Peyer's patch (tissue), 4 donors: ENCODE results near the gene CHRM1. TPM values are rescaled to one million over a fixed set of nuclear protein-coding genes. Genes with fewer than 3 reads are reported as not detected.

Experiments
- DNase-seq, 3 donors: peaks; one replicate each; pipeline ENCODE4 v3.0.0-alpha.2; 2017 to 2019
- H3K27ac ChIP-seq, 4 donors: fragments of 200-600 bp; sonication (generic); one replicate each; pipeline ENCODE4 v1.5.1; 2016 to 2019
- H3K27me3 ChIP-seq, 2 donors: fragments of 200-600 bp; sonication (generic); one replicate each; pipeline ENCODE4 v1.5.1; 2019
- H3K36me3 ChIP-seq, 3 donors: fragments of 200-600 bp; sonication (generic); one replicate each; pipeline ENCODE4 v1.5.1; 2016 to 2019
- H3K4me1 ChIP-seq, 4 donors: fragments of 200-600 bp; sonication (generic); one replicate each; pipeline ENCODE4 v1.5.1; 2016 to 2019
- H3K4me3 ChIP-seq, 4 donors: fragments of 200-600 bp; sonication (generic); 1 replicate in 3 of 4; 2 replicates in 1 of 4; pipeline ENCODE4 v1.5.1; 2016 to 2019; ENCODE audit warnings: mild to moderate bottlenecking in 1 of 4
- H3K9me3 ChIP-seq, 4 donors: fragments of 200-600 bp; sonication (generic); one replicate each; pipeline ENCODE4 v1.5.1; 2016 to 2019; ENCODE audit warnings: mild to moderate bottlenecking in 1 of 4
- POLR2A ChIP-seq, 2 donors: fragments of 450-650 bp; IDR thresholded peaks; one replicate each; pipeline ENCODE4 v1.5.1; 2017; ENCODE audit warnings: antibody characterized with exemption in 2 of 2, mild to moderate bottlenecking in 2 of 2, moderate library complexity in 2 of 2
- total RNA-seq, 4 donors: library from RNA; depleted of rRNA; stranded (reverse); fragments of >200 nt; gene quantifications; one replicate each; pipeline ENCODE4 v1.1.0, GENCODE V29; 2016
- TF ChIP-seq, protein P1 (sequence below), 6 experiments: fragments of 450-650 bp in 4 of 6; fragments of 200-600 bp in 2 of 6; sonication (generic) in 1 of 6; IDR thresholded peaks; one replicate each; pipeline ENCODE4 v1.5.1; 2017 to 2019; ENCODE audit warnings: antibody characterized with exemption in 6 of 6, mild to moderate bottlenecking in 3 of 6, moderate library complexity in 1 of 6

The CHRM1 gene
- total RNA-seq, 4 donors from 2014 or later: 0.54 to 0.76 TPM; not detected in 2

DNA sequence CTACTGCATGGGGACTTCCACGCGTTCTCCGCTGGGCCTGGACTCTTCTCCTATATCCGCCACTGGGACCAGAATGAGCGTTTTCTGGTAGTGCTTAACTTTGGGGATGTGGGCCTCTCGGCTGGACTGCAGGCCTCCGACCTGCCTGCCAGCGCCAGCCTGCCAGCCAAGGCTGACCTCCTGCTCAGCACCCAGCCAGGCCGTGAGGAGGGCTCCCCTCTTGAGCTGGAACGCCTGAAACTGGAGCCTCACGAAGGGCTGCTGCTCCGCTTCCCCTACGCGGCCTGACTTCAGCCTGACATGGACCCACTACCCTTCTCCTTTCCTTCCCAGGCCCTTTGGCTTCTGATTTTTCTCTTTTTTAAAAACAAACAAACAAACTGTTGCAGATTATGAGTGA lies 32.8 kb downstream of the CHRM1 start:
- peaks cover 0 to 60% (median 3%) of the 10 kb centered on the region in 3 donors for H3K36me3 ChIP-seq
- H3K9me3 ChIP-seq: no peaks in the 10 kb centered on the region
- peaks cover 0 to 64% (median 2%) of the 10 kb centered on the region in 4 donors for H3K4me1 ChIP-seq
- DNase-seq: no peak
- H3K27ac ChIP-seq: peak overlapping the region in 2 of 4 donors; percentile 44 to 79
- H3K27me3 ChIP-seq: no peaks in the 10 kb centered on the region
- H3K4me3 ChIP-seq: no peak overlapping the region
- TF ChIP-seq, protein P1, sequence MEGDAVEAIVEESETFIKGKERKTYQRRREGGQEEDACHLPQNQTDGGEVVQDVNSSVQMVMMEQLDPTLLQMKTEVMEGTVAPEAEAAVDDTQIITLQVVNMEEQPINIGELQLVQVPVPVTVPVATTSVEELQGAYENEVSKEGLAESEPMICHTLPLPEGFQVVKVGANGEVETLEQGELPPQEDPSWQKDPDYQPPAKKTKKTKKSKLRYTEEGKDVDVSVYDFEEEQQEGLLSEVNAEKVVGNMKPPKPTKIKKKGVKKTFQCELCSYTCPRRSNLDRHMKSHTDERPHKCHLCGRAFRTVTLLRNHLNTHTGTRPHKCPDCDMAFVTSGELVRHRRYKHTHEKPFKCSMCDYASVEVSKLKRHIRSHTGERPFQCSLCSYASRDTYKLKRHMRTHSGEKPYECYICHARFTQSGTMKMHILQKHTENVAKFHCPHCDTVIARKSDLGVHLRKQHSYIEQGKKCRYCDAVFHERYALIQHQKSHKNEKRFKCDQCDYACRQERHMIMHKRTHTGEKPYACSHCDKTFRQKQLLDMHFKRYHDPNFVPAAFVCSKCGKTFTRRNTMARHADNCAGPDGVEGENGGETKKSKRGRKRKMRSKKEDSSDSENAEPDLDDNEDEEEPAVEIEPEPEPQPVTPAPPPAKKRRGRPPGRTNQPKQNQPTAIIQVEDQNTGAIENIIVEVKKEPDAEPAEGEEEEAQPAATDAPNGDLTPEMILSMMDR (IDR thresholded peaks at IDR 0.05): no peak
- no peak for TF ChIP-seq POLR2A (IDR thresholded peaks at IDR 0.05)

- peaks cover 0 to 69% (median 3%) of the 10 kb centered on the region in 3 donors for H3K36me3 ChIP-seq
- no peaks in the 10 kb centered on the region for H3K27me3 ChIP-seq
- no peak for DNase-seq
- H3K4me3 ChIP-seq: no peak overlapping the region
- H3K27ac ChIP-seq: no peak overlapping the region
- TF ChIP-seq, protein P1 (IDR thresholded peaks at IDR 0.05): no peak
- no peak for TF ChIP-seq POLR2A (IDR thresholded peaks at IDR 0.05)
- H3K4me1 ChIP-seq: peaks cover 4 to 64% (median 11%) of the 10 kb centered on the region in 4 donors
- no peaks in the 10 kb centered on the region for H3K9me3 ChIP-seq
These were observed 35.9 kb downstream of the CHRM1 start for GRCh38 chr11:62885137-62885750.

GRCh38 chr11:62883673-62884072 lies 37.5 kb downstream of the CHRM1 start:
- TF ChIP-seq, protein P1 (IDR thresholded peaks at IDR 0.05): no peak
- no peak for TF ChIP-seq POLR2A (IDR thresholded peaks at IDR 0.05)
- Histone ChIP-seq H3K9me3 (no peaks in the 10 kb centered on the region), H3K27me3 (no peaks in the 10 kb centered on the region), H3K36me3 (peaks cover 0 to 62% (median 3%) of the 10 kb centered on the region in 3 donors), H3K27ac (peak overlapping the region in 1 of 4 donors; percentile 27), H3K4me3 (peak overlapping the region in 1 of 4 donors; percentile 80), H3K4me1 (peaks cover 0 to 68% (median 15%) of the 10 kb centered on the region in 4 donors)
- no peak for DNase-seq

GRCh38 chr11:62882788-62883501 lies 38.2 kb downstream of the CHRM1 start:
- no peaks in the 10 kb centered on the region for H3K27me3 ChIP-seq
- peaks cover 0 to 54% (median 0%) of the 10 kb centered on the region in 3 donors for H3K36me3 ChIP-seq
- peak in 1 of 2 donors; percentile 31 for TF ChIP-seq POLR2A (IDR thresholded peaks at IDR 0.05)
- TF ChIP-seq, protein P1 (IDR thresholded peaks at IDR 0.05): no peak
- peaks cover 0 to 61% (median 15%) of the 10 kb centered on the region in 4 donors for H3K4me1 ChIP-seq
- peak overlapping the region; percentile 5 to 99 (median 97) for H3K27ac ChIP-seq
- no peaks in the 10 kb centered on the region for H3K9me3 ChIP-seq
- H3K4me3 ChIP-seq: peak overlapping the region in 3 of 4 donors; percentile 80 to 97 (median 87)
- DNase-seq: peak in 1 of 3 donors; percentile 53

DNA sequence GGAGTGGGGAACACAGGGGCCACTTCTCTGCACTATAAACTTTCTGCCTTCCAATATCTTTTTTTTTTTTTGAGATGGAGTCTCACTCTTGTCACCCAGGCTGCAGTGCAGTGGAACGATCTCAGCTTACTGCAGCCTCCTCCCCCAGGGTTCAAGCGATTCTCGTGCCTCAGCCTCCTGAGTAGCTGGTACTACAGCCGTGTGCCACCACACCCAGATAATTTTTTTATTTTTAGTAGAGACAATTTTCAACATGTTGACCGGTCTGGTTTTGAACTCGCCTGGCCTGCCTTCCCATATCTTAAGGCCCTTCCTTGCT lies 38.8 kb downstream of the CHRM1 start:
- peak overlapping the region; percentile 80 to 97 (median 90) for H3K4me3 ChIP-seq
- H3K36me3 ChIP-seq: peaks cover 0 to 49% (median 0%) of the 10 kb centered on the region in 3 donors
- H3K27ac ChIP-seq: peak overlapping the region; percentile 97 to 99 (median 97)
- H3K27me3 ChIP-seq: no peaks in the 10 kb centered on the region
- H3K9me3 ChIP-seq: no peaks in the 10 kb centered on the region
- H3K4me1 ChIP-seq: peaks cover 0 to 57% (median 15%) of the 10 kb centered on the region in 4 donors
- no peak for TF ChIP-seq POLR2A (IDR thresholded peaks at IDR 0.05)
- TF ChIP-seq, protein P1 (IDR thresholded peaks at IDR 0.05): no peak
- DNase-seq: no peak
